Muscle layer of colon (tissue), 2 donors: ENCODE measurements around the gene RAB15.

Experiments
- H3K27ac ChIP-seq: one replicate; pipeline ENCODE4 v1.7.0; 2013; ENCODE audit warnings: low read depth, mild to moderate bottlenecking, low read length, moderate library complexity
- H3K27me3 ChIP-seq, 2 donors: one replicate each; pipeline ENCODE4 v1.7.0; 2013; ENCODE audit warnings: low read length in 2 of 2, mild to moderate bottlenecking in 2 of 2; ENCODE audit not compliant: insufficient read depth in 2 of 2, control insufficient read depth in 1 of 2
- H3K36me3 ChIP-seq: one replicate; pipeline ENCODE4 v1.7.0; 2013; ENCODE audit warnings: mild to moderate bottlenecking, low read length; ENCODE audit not compliant: insufficient read depth
- H3K4me1 ChIP-seq: one replicate; pipeline ENCODE4 v1.7.0; 2013; ENCODE audit warnings: mild to moderate bottlenecking, low read length; ENCODE audit not compliant: insufficient read depth
- H3K4me3 ChIP-seq, 2 donors: one replicate each; pipeline ENCODE4 v1.7.0; 2013; ENCODE audit warnings: low read length in 2 of 2, low read depth in 1 of 2, mild to moderate bottlenecking in 1 of 2, moderate library complexity in 1 of 2
- H3K9ac ChIP-seq: one replicate; pipeline ENCODE4 v1.7.0; 2013; ENCODE audit warnings: low read length
- H3K9me3 ChIP-seq: one replicate; pipeline ENCODE4 v1.7.0; 2013; ENCODE audit warnings: mild to moderate bottlenecking, low read length
- donor health status: abdominal sarcoma.
- donor health status: Adenocarcinoma of cecum.

Gene RAB15

GRCh38 chr14:64931123-64931522 is 41.0 kb downstream of the RAB15 start:
- H3K27me3 ChIP-seq, result no peaks in the 10 kb centered on the region
- H3K27ac ChIP-seq, result no peak overlapping the region
- no peak overlapping the region for H3K4me3 ChIP-seq
- H3K9me3 ChIP-seq, result no peaks in the 10 kb centered on the region
- H3K4me1 ChIP-seq, result peaks cover 21% of the 10 kb centered on the region
- peaks cover 62% of the 10 kb centered on the region for H3K36me3 ChIP-seq
- no peak overlapping the region for H3K9ac ChIP-seq

GRCh38 chr14:64930085-64930843 is 41.9 kb downstream of the RAB15 start:
- Histone ChIP-seq H3K9me3 (no peaks in the 10 kb centered on the region), H3K4me1 (peaks cover 21% of the 10 kb centered on the region), H3K27me3 (no peaks in the 10 kb centered on the region), H3K4me3 (no peak overlapping the region), H3K9ac (no peak overlapping the region), H3K36me3 (peaks cover 70% of the 10 kb centered on the region), H3K27ac (no peak overlapping the region)

GRCh38 chr14:64929014-64929359 is 43.1 kb downstream of the RAB15 start:
- no peak overlapping the region for H3K27ac ChIP-seq

GRCh38 chr14:64928239-64929013 is 43.7 kb downstream of the RAB15 start:
- Histone ChIP-seq H3K27ac (no peak overlapping the region), H3K36me3 (peaks cover 72% of the 10 kb centered on the region), H3K4me1 (peaks cover 21% of the 10 kb centered on the region), H3K9ac (no peak overlapping the region), H3K4me3 (no peak overlapping the region), H3K27me3 (no peaks in the 10 kb centered on the region), H3K9me3 (no peaks in the 10 kb centered on the region)

More at GRCh38 chr14:64929014-64929359, 43.1 kb downstream of the RAB15 start:
- Histone ChIP-seq H3K36me3 (peaks cover 74% of the 10 kb centered on the region), H3K9me3 (no peaks in the 10 kb centered on the region), H3K4me3 (no peak overlapping the region), H3K4me1 (peaks cover 21% of the 10 kb centered on the region), H3K27me3 (no peaks in the 10 kb centered on the region), H3K9ac (no peak overlapping the region)

GRCh38 chr14:64927031-64927430 is 45.1 kb downstream of the RAB15 start:
- no peak overlapping the region for H3K4me3 ChIP-seq
- no peak overlapping the region for H3K9ac ChIP-seq
- no peaks in the 10 kb centered on the region for H3K9me3 ChIP-seq
- H3K27me3 ChIP-seq, result no peaks in the 10 kb centered on the region
- no peak overlapping the region for H3K27ac ChIP-seq
- peaks cover 21% of the 10 kb centered on the region for H3K4me1 ChIP-seq
- peaks cover 58% of the 10 kb centered on the region for H3K36me3 ChIP-seq

GRCh38 chr14:64926398-64926995 is 45.6 kb downstream of the RAB15 start:
- Histone ChIP-seq H3K9ac (no peak overlapping the region), H3K9me3 (no peaks in the 10 kb centered on the region), H3K36me3 (peaks cover 54% of the 10 kb centered on the region), H3K4me3 (no peak overlapping the region), H3K27me3 (no peaks in the 10 kb centered on the region), H3K4me1 (peaks cover 21% of the 10 kb centered on the region), H3K27ac (no peak overlapping the region)

GRCh38 chr14:64923015-64923414 is 49.1 kb downstream of the RAB15 start:
- Histone ChIP-seq H3K9me3 (no peaks in the 10 kb centered on the region), H3K36me3 (peaks cover 33% of the 10 kb centered on the region), H3K27ac (no peak overlapping the region), H3K9ac (no peak overlapping the region), H3K27me3 (no peaks in the 10 kb centered on the region), H3K4me3 (no peak overlapping the region), H3K4me1 (no peaks in the 10 kb centered on the region)

GRCh38 chr14:64920465-64920864 is 51.7 kb downstream of the RAB15 start:
- Histone ChIP-seq H3K4me3 (no peak overlapping the region), H3K27ac (no peak overlapping the region), H3K4me1 (peaks cover 7% of the 10 kb centered on the region), H3K9ac (no peak overlapping the region), H3K9me3 (no peaks in the 10 kb centered on the region), H3K36me3 (peaks cover 17% of the 10 kb centered on the region), H3K27me3 (no peaks in the 10 kb centered on the region)

- Histone ChIP-seq H3K27ac (no peak overlapping the region), H3K27me3 (no peaks in the 10 kb centered on the region), H3K4me1 (peaks cover 13% of the 10 kb centered on the region), H3K9ac (no peak overlapping the region), H3K9me3 (no peaks in the 10 kb centered on the region), H3K36me3 (peaks cover 9% of the 10 kb centered on the region), H3K4me3 (no peak overlapping the region)
Measured at GRCh38 chr14:64919618-64920017, 52.5 kb downstream of the RAB15 start.

GRCh38 chr14:64919215-64919614 is 52.9 kb downstream of the RAB15 start:
- no peak overlapping the region for H3K27ac ChIP-seq
- peaks cover 13% of the 10 kb centered on the region for H3K4me1 ChIP-seq
- no peak overlapping the region for H3K9ac ChIP-seq
- H3K4me3 ChIP-seq, result no peak overlapping the region
- H3K36me3 ChIP-seq, result peaks cover 5% of the 10 kb centered on the region
- no peaks in the 10 kb centered on the region for H3K9me3 ChIP-seq
- H3K27me3 ChIP-seq, result no peaks in the 10 kb centered on the region

- Histone ChIP-seq H3K9me3 (no peaks in the 10 kb centered on the region), H3K4me1 (peaks cover 13% of the 10 kb centered on the region), H3K4me3 (no peak overlapping the region), H3K27ac (no peak overlapping the region), H3K36me3 (no peaks in the 10 kb centered on the region), H3K27me3 (no peaks in the 10 kb centered on the region), H3K9ac (no peak overlapping the region)
Measured at GRCh38 chr14:64918216-64918615, 53.9 kb downstream of the RAB15 start.
